AG10803 (cell line): ENCODE measurements around the gene FBXL14.
A peak's percentile ranks its signal among the peaks of the same experiment; 100 is the strongest.

Source experiments
- DNase-seq: peaks from one replicate; pipeline ENCODE4 v3.0.0; 2010; ENCODE audit warnings: low read depth
- H3K4me3 ChIP-seq: 2 replicates; pipeline ENCODE4 v1.5.1; 2011; ENCODE audit warnings: mild to moderate bottlenecking, low read length, control low read depth
- TF ChIP-seq, protein P1 (sequence below): conservative IDR thresholded peaks from 2 replicates; pipeline ENCODE4 v1.5.1; 2011; ENCODE audit warnings: mild to moderate bottlenecking, low read length, control low read depth, inconsistent platforms

FBXL14 gene

DNA sequence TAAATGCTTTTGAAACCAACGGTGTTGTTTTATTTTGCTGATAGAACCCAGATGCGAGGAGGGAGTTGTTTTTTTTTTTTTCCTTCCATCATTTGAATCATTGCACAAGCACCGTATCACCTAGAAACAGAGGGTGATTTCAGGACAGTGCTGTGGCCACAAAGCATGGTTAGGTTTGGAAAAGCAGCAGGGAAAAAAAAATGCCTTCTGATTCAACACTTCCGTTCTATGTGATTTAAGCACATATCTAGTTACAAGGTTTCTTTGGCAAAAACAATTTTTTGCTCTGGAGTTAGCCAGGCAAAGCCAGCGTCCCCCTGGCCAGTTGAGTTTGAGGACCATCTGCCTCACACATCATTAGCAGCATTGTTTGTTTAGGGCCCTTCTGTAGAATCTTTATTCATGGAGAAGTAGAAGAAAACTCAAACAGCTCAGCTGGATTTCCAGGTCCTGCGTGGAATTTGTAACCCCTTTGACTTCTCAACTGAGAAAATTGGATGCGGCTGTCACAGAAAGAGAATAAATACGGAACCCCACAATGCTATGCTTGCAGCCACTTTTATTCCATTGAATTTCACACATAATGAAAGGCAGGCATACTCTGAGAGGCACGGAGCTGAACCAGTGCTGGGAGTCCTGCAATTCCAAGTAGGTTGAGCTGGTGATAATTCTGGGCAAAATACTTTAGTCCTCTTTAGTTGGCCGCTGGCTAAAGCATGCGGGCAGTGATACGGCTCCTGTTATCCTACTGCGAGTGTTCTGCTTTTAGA lies 17.6 kb upstream of the FBXL14 start:
- TF ChIP-seq, protein P1, sequence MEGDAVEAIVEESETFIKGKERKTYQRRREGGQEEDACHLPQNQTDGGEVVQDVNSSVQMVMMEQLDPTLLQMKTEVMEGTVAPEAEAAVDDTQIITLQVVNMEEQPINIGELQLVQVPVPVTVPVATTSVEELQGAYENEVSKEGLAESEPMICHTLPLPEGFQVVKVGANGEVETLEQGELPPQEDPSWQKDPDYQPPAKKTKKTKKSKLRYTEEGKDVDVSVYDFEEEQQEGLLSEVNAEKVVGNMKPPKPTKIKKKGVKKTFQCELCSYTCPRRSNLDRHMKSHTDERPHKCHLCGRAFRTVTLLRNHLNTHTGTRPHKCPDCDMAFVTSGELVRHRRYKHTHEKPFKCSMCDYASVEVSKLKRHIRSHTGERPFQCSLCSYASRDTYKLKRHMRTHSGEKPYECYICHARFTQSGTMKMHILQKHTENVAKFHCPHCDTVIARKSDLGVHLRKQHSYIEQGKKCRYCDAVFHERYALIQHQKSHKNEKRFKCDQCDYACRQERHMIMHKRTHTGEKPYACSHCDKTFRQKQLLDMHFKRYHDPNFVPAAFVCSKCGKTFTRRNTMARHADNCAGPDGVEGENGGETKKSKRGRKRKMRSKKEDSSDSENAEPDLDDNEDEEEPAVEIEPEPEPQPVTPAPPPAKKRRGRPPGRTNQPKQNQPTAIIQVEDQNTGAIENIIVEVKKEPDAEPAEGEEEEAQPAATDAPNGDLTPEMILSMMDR, result no peak
- peak overlapping the region; percentile 53 for H3K4me3 ChIP-seq
- peak; percentile 96 for DNase-seq

GRCh38 chr12:1610072-1610643 lies 15.8 kb upstream of the FBXL14 start:
- H3K4me3 ChIP-seq, result no peak overlapping the region
- TF ChIP-seq, protein P1, result no peak
- DNase-seq, result no peak

GRCh38 chr12:1608713-1609119 lies 14.3 kb upstream of the FBXL14 start:
- no peak overlapping the region for H3K4me3 ChIP-seq
- TF ChIP-seq, protein P1, result no peak
- DNase-seq, result peak; percentile 62

GRCh38 chr12:1607940-1608712 lies 13.7 kb upstream of the FBXL14 start:
- H3K4me3 ChIP-seq, result no peak overlapping the region
- DNase-seq, result peak; percentile 80
- TF ChIP-seq, protein P1, result no peak

GRCh38 chr12:1606021-1606622 lies 11.7 kb upstream of the FBXL14 start:
- DNase-seq, result peak; percentile 85
- TF ChIP-seq, protein P1, result no peak
- peak overlapping the region; percentile 55 for H3K4me3 ChIP-seq

GRCh38 chr12:1605129-1606020 lies 11.0 kb upstream of the FBXL14 start:
- DNase-seq, result peak; percentile 84
- peak overlapping the region; percentile 55 for H3K4me3 ChIP-seq
- TF ChIP-seq, protein P1, result peak; percentile 77
